ENCODE results near the gene RAD23A. TPM values are rescaled to one million over a fixed set of nuclear protein-coding genes. Genes with fewer than 3 reads are reported as not detected.
A peak's percentile ranks its signal among the peaks of the same experiment; 100 is the strongest.

The RAD23A gene
- total RNA-seq, 1 donor from 2014 or later = 109 TPM

- Histone ChIP-seq H3K27me3 (no peaks in the 10 kb centered on the region), H3K27ac (no peak overlapping the region), H3K36me3 (peaks cover 75% of the 10 kb centered on the region), H3K9me3 (no peaks in the 10 kb centered on the region), H3K4me3 (no peak overlapping the region), H3K4me1 (no peaks in the 10 kb centered on the region)
- DNase-seq (no peak), ATAC-seq (peak; percentile 13)
- TF ChIP-seq CTCF (IDR thresholded peaks at IDR 0.05) = no peak
- intact Hi-C loops (cut with DNase I) = no loop called here
Measured at GRCh38 chr19:12924621-12925310, 20.9 kb upstream of the RAD23A start.

- peaks cover 54% of the 10 kb centered on the region for H3K36me3 ChIP-seq
- intact Hi-C loops (cut with DNase I) = no loop called here
Measured at GRCh38 chr19:12930002-12930645, 15.5 kb upstream of the RAD23A start.

GRCh38 chr19:12932392-12933286 lies 13.0 kb upstream of the RAD23A start:
- Histone ChIP-seq H3K27ac (peak overlapping the region; percentile 86), H3K36me3 (peaks cover 28% of the 10 kb centered on the region), H3K4me3 (peak overlapping the region; percentile 98), H3K27me3 (no peaks in the 10 kb centered on the region), H3K4me1 (peaks cover 19% of the 10 kb centered on the region), H3K9me3 (no peaks in the 10 kb centered on the region)
- DNase-seq (no peak), ATAC-seq (no peak)
- intact Hi-C loops (cut with DNase I) = no loop called here
- TF ChIP-seq CTCF (IDR thresholded peaks at IDR 0.05) = no peak

More at GRCh38 chr19:12930002-12930645, 15.5 kb upstream of the RAD23A start:
- ATAC-seq (no peak), DNase-seq (no peak)
- TF ChIP-seq CTCF (IDR thresholded peaks at IDR 0.05) = no peak
- Histone ChIP-seq H3K27me3 (no peaks in the 10 kb centered on the region), H3K9me3 (no peaks in the 10 kb centered on the region), H3K4me3 (no peak overlapping the region), H3K4me1 (peaks cover 14% of the 10 kb centered on the region), H3K27ac (no peak overlapping the region)

GRCh38 chr19:12933287-12934072 lies 12.2 kb upstream of the RAD23A start, which contains the start of gene FARSA:
Gene FARSA (minus strand): TSS chr19:12933711. CDS start chr19:12933696, 15 bp downstream.
- no peak for TF ChIP-seq CTCF (IDR thresholded peaks at IDR 0.05)
- peak within 1 kb of the TSS; percentile 98 for H3K4me3 ChIP-seq
- ATAC-seq (peak; percentile 86), DNase-seq (peak; percentile 96)
- no peaks in the 10 kb centered on the region for H3K27me3 ChIP-seq
- no peaks in the 10 kb centered on the region for H3K9me3 ChIP-seq
- intact Hi-C loops (cut with DNase I) = no loop called here
- H3K4me1 ChIP-seq = peaks cover 22% of the 10 kb centered on the region
- H3K36me3 ChIP-seq = peaks cover 22% of the 10 kb centered on the region
- peak within 1 kb of the TSS; percentile 86 for H3K27ac ChIP-seq

- ATAC-seq (no peak), DNase-seq (no peak)
- H3K36me3 ChIP-seq = peaks cover 14% of the 10 kb centered on the region
- H3K9me3 ChIP-seq = no peaks in the 10 kb centered on the region
- intact Hi-C loops (cut with DNase I) = no loop called here
- TF ChIP-seq CTCF (IDR thresholded peaks at IDR 0.05) = no peak
- no peaks in the 10 kb centered on the region for H3K27me3 ChIP-seq
- H3K4me3 ChIP-seq = no peak overlapping the region
- no peak overlapping the region for H3K27ac ChIP-seq
- peaks cover 27% of the 10 kb centered on the region for H3K4me1 ChIP-seq
Measured at GRCh38 chr19:12935071-12935470, 10.6 kb upstream of the RAD23A start.

Data from upper lobe of right lung (tissue), 1 donor.